MG63 (cell line): ENCODE results near the gene PRKG1. TPM values are rescaled to one million over a fixed set of nuclear protein-coding genes. Genes with fewer than 3 reads are reported as not detected.
A peak's percentile ranks its signal among the peaks of the same experiment; 100 is the strongest.

Source experiments
- DNase-seq: peaks from one replicate; pipeline ENCODE4 v3.0.0-alpha.2; 2020
- H3K27me3 ChIP-seq: fragments of 250-450 bp; sonication (Bioruptor Pico); 2 replicates; pipeline ENCODE4 v1.5.1; 2020; ENCODE audit warnings: mild to moderate bottlenecking, moderate library complexity
- H3K36me3 ChIP-seq: fragments of 250-450 bp; sonication (Bioruptor Pico); 2 replicates; pipeline ENCODE4 v1.5.1; 2020; ENCODE audit warnings: mild to moderate bottlenecking, moderate library complexity
- H3K4me3 ChIP-seq: fragments of 250-450 bp; sonication (Bioruptor Pico); 2 replicates; pipeline ENCODE4 v1.5.1; 2020; ENCODE audit warnings: mild to moderate bottlenecking, moderate library complexity
- H3K9me3 ChIP-seq: fragments of 250-450 bp; sonication (Bioruptor Pico); 2 replicates; pipeline ENCODE4 v1.5.1; 2020; ENCODE audit warnings: mild to moderate bottlenecking, moderate library complexity
- total RNA-seq: library from RNA; depleted of rRNA; stranded (reverse); fragments of >200 nt; shearing (Covaris generic); gene quantifications from 2 replicates; pipeline ENCODE4 v1.2.3, GENCODE V29; 2014; ENCODE audit warnings: low replicate concordance

Gene PRKG1
- total RNA-seq, 1 experiment from 2014 or later = 3.9 TPM

- Histone ChIP-seq H3K27me3 (no peaks in the 10 kb centered on the region), H3K9me3 (no peaks in the 10 kb centered on the region), H3K4me3 (no peak overlapping the region), H3K36me3 (no peaks in the 10 kb centered on the region)
- DNase-seq = no peak
Measured at GRCh38 chr10:51596695-51597094, 522.4 kb downstream of the PRKG1 start.

GRCh38 chr10:51599647-51600046 lies 525.4 kb downstream of the PRKG1 start:
- no peak for DNase-seq
- Histone ChIP-seq H3K27me3 (no peaks in the 10 kb centered on the region), H3K36me3 (no peaks in the 10 kb centered on the region), H3K4me3 (no peak overlapping the region), H3K9me3 (no peaks in the 10 kb centered on the region)

GRCh38 chr10:51602326-51602725 lies 528.0 kb downstream of the PRKG1 start:
- no peaks in the 10 kb centered on the region for H3K27me3 ChIP-seq
- peak; percentile 1 for DNase-seq
- H3K36me3 ChIP-seq = no peaks in the 10 kb centered on the region
- no peaks in the 10 kb centered on the region for H3K9me3 ChIP-seq
- H3K4me3 ChIP-seq = no peak overlapping the region

GRCh38 chr10:51604579-51604978 lies 530.3 kb downstream of the PRKG1 start:
- H3K36me3 ChIP-seq = no peaks in the 10 kb centered on the region
- H3K27me3 ChIP-seq = no peaks in the 10 kb centered on the region
- H3K4me3 ChIP-seq = no peak overlapping the region
- no peak for DNase-seq
- H3K9me3 ChIP-seq = no peaks in the 10 kb centered on the region

- no peak overlapping the region for H3K4me3 ChIP-seq
- H3K9me3 ChIP-seq = no peaks in the 10 kb centered on the region
- H3K27me3 ChIP-seq = no peaks in the 10 kb centered on the region
- no peaks in the 10 kb centered on the region for H3K36me3 ChIP-seq
- no peak for DNase-seq
Measured at GRCh38 chr10:51606825-51607462, 532.7 kb downstream of the PRKG1 start.

- H3K9me3 ChIP-seq = no peaks in the 10 kb centered on the region
- no peaks in the 10 kb centered on the region for H3K27me3 ChIP-seq
- no peaks in the 10 kb centered on the region for H3K36me3 ChIP-seq
- no peak for DNase-seq
- no peak overlapping the region for H3K4me3 ChIP-seq
Measured at GRCh38 chr10:51607463-51607835, 533.2 kb downstream of the PRKG1 start.

GRCh38 chr10:51608211-51608610 lies 533.9 kb downstream of the PRKG1 start:
- DNase-seq = no peak
- Histone ChIP-seq H3K4me3 (no peak overlapping the region), H3K36me3 (no peaks in the 10 kb centered on the region), H3K27me3 (no peaks in the 10 kb centered on the region), H3K9me3 (no peaks in the 10 kb centered on the region)

- no peak overlapping the region for H3K4me3 ChIP-seq
- H3K9me3 ChIP-seq = peaks cover 4% of the 10 kb centered on the region; the same call in 1 of the 2 replicates
- no peaks in the 10 kb centered on the region for H3K36me3 ChIP-seq
- DNase-seq = no peak
- H3K27me3 ChIP-seq = no peaks in the 10 kb centered on the region
Measured at GRCh38 chr10:51615764-51616298, 541.5 kb downstream of the PRKG1 start.

- H3K27me3 ChIP-seq = no peaks in the 10 kb centered on the region
- DNase-seq = no peak
- H3K4me3 ChIP-seq = no peak overlapping the region
- no peaks in the 10 kb centered on the region for H3K36me3 ChIP-seq
- H3K9me3 ChIP-seq = peaks cover 4% of the 10 kb centered on the region; the same call in 1 of the 2 replicates
Measured at GRCh38 chr10:51617576-51618235, 543.4 kb downstream of the PRKG1 start.

- Histone ChIP-seq H3K36me3 (no peaks in the 10 kb centered on the region), H3K27me3 (no peaks in the 10 kb centered on the region), H3K9me3 (no peaks in the 10 kb centered on the region; the same call in 1 of the 2 replicates), H3K4me3 (no peak overlapping the region)
- no peak for DNase-seq
Measured at GRCh38 chr10:51619365-51619764, 545.1 kb downstream of the PRKG1 start.

GRCh38 chr10:51620131-51620530 lies 545.8 kb downstream of the PRKG1 start:
- Histone ChIP-seq H3K36me3 (no peaks in the 10 kb centered on the region), H3K4me3 (no peak overlapping the region), H3K9me3 (no peaks in the 10 kb centered on the region), H3K27me3 (no peaks in the 10 kb centered on the region)
- DNase-seq = no peak

- no peaks in the 10 kb centered on the region for H3K9me3 ChIP-seq
- H3K36me3 ChIP-seq = no peaks in the 10 kb centered on the region
- H3K27me3 ChIP-seq = no peaks in the 10 kb centered on the region
- DNase-seq = no peak
- H3K4me3 ChIP-seq = no peak overlapping the region
Measured at GRCh38 chr10:51624013-51624412, 549.7 kb downstream of the PRKG1 start.

- H3K36me3 ChIP-seq = no peaks in the 10 kb centered on the region
- H3K27me3 ChIP-seq = no peaks in the 10 kb centered on the region
- H3K9me3 ChIP-seq = no peaks in the 10 kb centered on the region
- no peak for DNase-seq
- H3K4me3 ChIP-seq = no peak overlapping the region
Measured at GRCh38 chr10:51629934-51630639, 555.8 kb downstream of the PRKG1 start.

- Histone ChIP-seq H3K27me3 (no peaks in the 10 kb centered on the region), H3K36me3 (no peaks in the 10 kb centered on the region), H3K4me3 (no peak overlapping the region), H3K9me3 (no peaks in the 10 kb centered on the region)
- no peak for DNase-seq
Measured at GRCh38 chr10:51630640-51631005, 556.3 kb downstream of the PRKG1 start.

- Histone ChIP-seq H3K9me3 (no peaks in the 10 kb centered on the region), H3K36me3 (no peaks in the 10 kb centered on the region), H3K27me3 (no peaks in the 10 kb centered on the region), H3K4me3 (no peak overlapping the region)
- DNase-seq = no peak
Measured at GRCh38 chr10:51635436-51635835, 561.1 kb downstream of the PRKG1 start.

- Histone ChIP-seq H3K4me3 (no peak overlapping the region), H3K27me3 (no peaks in the 10 kb centered on the region), H3K36me3 (no peaks in the 10 kb centered on the region), H3K9me3 (no peaks in the 10 kb centered on the region)
- DNase-seq = no peak
Measured at GRCh38 chr10:51638211-51638610, 563.9 kb downstream of the PRKG1 start.

GRCh38 chr10:51638737-51639136 lies 564.5 kb downstream of the PRKG1 start:
- DNase-seq = no peak
- Histone ChIP-seq H3K9me3 (no peaks in the 10 kb centered on the region), H3K27me3 (no peaks in the 10 kb centered on the region), H3K4me3 (no peak overlapping the region), H3K36me3 (no peaks in the 10 kb centered on the region)
